Activated CD4-positive, CD25-positive, alpha-beta regulatory T cell (primary cell): Measurements from ENCODE around the gene CPTP.

Experiments used
- DNase-seq, 4 experiments: peaks; one replicate each; lab custom pipeline; 2025; lab: John Stamatoyannopoulos, UW

CPTP gene

GRCh38 chr1:1292442-1292779 is 32.2 kb upstream of the CPTP start:
- DNase-seq: no peak

- no peak for DNase-seq
Measured at GRCh38 chr1:1292851-1293250, 31.8 kb upstream of the CPTP start.

- DNase-seq: no peak
Measured at GRCh38 chr1:1293263-1294249, 31.0 kb upstream of the CPTP start.

GRCh38 chr1:1294250-1294890 is 30.2 kb upstream of the CPTP start:
- no peak for DNase-seq

- DNase-seq: no peak
Measured at GRCh38 chr1:1295154-1295923, 29.3 kb upstream of the CPTP start.

GRCh38 chr1:1296070-1297061 is 28.2 kb upstream of the CPTP start:
- no peak for DNase-seq

- no peak for DNase-seq
Measured at GRCh38 chr1:1297802-1298424, 26.7 kb upstream of the CPTP start.

- DNase-seq: no peak
Measured at GRCh38 chr1:1298861-1299685, 25.5 kb upstream of the CPTP start.

- no peak for DNase-seq
Measured at GRCh38 chr1:1299686-1300351, 24.8 kb upstream of the CPTP start.

- no peak for DNase-seq
Measured at GRCh38 chr1:1300352-1300739, 24.3 kb upstream of the CPTP start.

GRCh38 chr1:1302006-1302430 is 22.6 kb upstream of the CPTP start:
- no peak for DNase-seq

GRCh38 chr1:1302951-1303509 is 21.6 kb upstream of the CPTP start:
- DNase-seq: no peak

- no peak for DNase-seq
Measured at GRCh38 chr1:1303736-1304135, 20.9 kb upstream of the CPTP start.

GRCh38 chr1:1304331-1305299 is 20.0 kb upstream of the CPTP start:
- DNase-seq: no peak

GRCh38 chr1:1305300-1306069 is 19.1 kb upstream of the CPTP start:
- DNase-seq: peak in 3 of 4 experiments; percentile 36 to 56 (median 52)

GRCh38 chr1:1306070-1306660 is 18.4 kb upstream of the CPTP start:
- no peak for DNase-seq
